HepG2 (cell line): Measurements from ENCODE around the gene LRRC3C. TPM values are rescaled to one million over a fixed set of nuclear protein-coding genes. Genes with fewer than 3 reads are reported as not detected.
A peak's percentile ranks its signal among the peaks of the same experiment; 100 is the strongest.

ENCODE experiments used
- CCDC6 ChIP-seq: sonication (generic); formaldehyde crosslinking; IDR thresholded peaks from 2 replicates; pipeline ENCODE4 v1.8.1; 2022; ENCODE audit warnings: mild to moderate bottlenecking, missing genetic modification reagents, moderate library complexity
- CHD4 ChIP-seq: fragments of 200-600 bp; sonication (generic); IDR thresholded peaks from 2 replicates; pipeline ENCODE4 v1.7.0; 2017; ENCODE audit warnings: mild to moderate bottlenecking, low read length, borderline replicate concordance
- CREM ChIP-seq, 2 experiments: sonication (generic) in 1 of 2; formaldehyde crosslinking in 1 of 2; IDR thresholded peaks; 2 replicates each; pipeline versions ENCODE4 v1.4.0 to v1.6.1; 2016 to 2020; ENCODE audit warnings: antibody characterized with exemption in 1 of 2, mild to moderate bottlenecking in 1 of 2, missing genetic modification reagents in 1 of 2
- EEA1 ChIP-seq: sonication (generic); formaldehyde crosslinking; IDR thresholded peaks from 2 replicates; pipeline ENCODE4 v1.5.1; 2020; ENCODE audit warnings: mild to moderate bottlenecking, missing genetic modification reagents, borderline replicate concordance
- FOXJ3 ChIP-seq: sonication (generic); formaldehyde crosslinking; IDR thresholded peaks from 2 replicates; pipeline ENCODE4 v1.4.0; 2020; ENCODE audit warnings: missing genetic modification reagents, mild to moderate bottlenecking, borderline replicate concordance
- GFI1 ChIP-seq: sonication (generic); formaldehyde crosslinking; IDR thresholded peaks from 2 replicates; pipeline ENCODE4 v1.5.0; 2020; ENCODE audit warnings: missing genetic modification reagents, mild to moderate bottlenecking, borderline replicate concordance
- HOXA5 ChIP-seq: sonication (generic); formaldehyde crosslinking; IDR thresholded peaks from 2 replicates; pipeline ENCODE4 v1.4.0; 2020; ENCODE audit warnings: missing genetic modification reagents
- MAFK ChIP-seq, 2 experiments: IDR thresholded peaks in 1 of 2; conservative IDR thresholded peaks in 1 of 2; 2 replicates each; pipeline ENCODE4 v1.6.1; 2011; ENCODE audit warnings: improper control_type of control experiment in 2 of 2, low read length in 2 of 2
- MLLT10 ChIP-seq: sonication (generic); formaldehyde crosslinking; IDR thresholded peaks from 2 replicates; pipeline ENCODE4 v1.4.0; 2020; ENCODE audit warnings: missing genetic modification reagents
- MTF2 ChIP-seq: sonication (generic); formaldehyde crosslinking; IDR thresholded peaks from 2 replicates; pipeline ENCODE4 v1.5.0; 2020; ENCODE audit warnings: missing genetic modification reagents, borderline replicate concordance
- NR1H2 ChIP-seq: sonication (generic); formaldehyde crosslinking; IDR thresholded peaks from 2 replicates; pipeline ENCODE4 v1.8.1; 2022; ENCODE audit warnings: low read depth, missing genetic modification reagents, borderline replicate concordance
- PAF1 ChIP-seq: IDR thresholded peaks from 2 replicates; pipeline ENCODE4 v1.6.1; 2016; ENCODE audit warnings: missing genetic modification reagents, missing compliant biosample characterization
- REPIN1 ChIP-seq: sonication (generic); formaldehyde crosslinking; IDR thresholded peaks from 2 replicates; pipeline ENCODE4 v1.8.0; 2022; ENCODE audit warnings: missing genetic modification reagents, low read depth, mild to moderate bottlenecking, borderline replicate concordance
- SATB2 ChIP-seq: sonication (generic); formaldehyde crosslinking; IDR thresholded peaks from 2 replicates; pipeline ENCODE4 v1.5.0; 2020; ENCODE audit warnings: missing genetic modification reagents
- SIX1 ChIP-seq: sonication (generic); formaldehyde crosslinking; IDR thresholded peaks from 2 replicates; pipeline ENCODE4 v1.4.0; 2020; ENCODE audit warnings: missing genetic modification reagents, borderline replicate concordance
- SSRP1 ChIP-seq: IDR thresholded peaks from 2 replicates; pipeline ENCODE4 v1.6.1; 2016; ENCODE audit warnings: control low read depth
- ZFP36L2 ChIP-seq: sonication (generic); formaldehyde crosslinking; IDR thresholded peaks from 2 replicates; pipeline ENCODE4 v1.4.0; 2020; ENCODE audit warnings: missing genetic modification reagents
- ZMYM3 ChIP-seq: sonication (generic); formaldehyde crosslinking; IDR thresholded peaks from 2 replicates; pipeline ENCODE4 v1.5.1; 2020; ENCODE audit warnings: mild to moderate bottlenecking, missing genetic modification reagents
- ZNF235 ChIP-seq: sonication (generic); formaldehyde crosslinking; IDR thresholded peaks from 2 replicates; pipeline ENCODE4 v1.8.1; 2023; ENCODE audit warnings: mild to moderate bottlenecking, missing genetic modification reagents, borderline replicate concordance
- ZNF256 ChIP-seq: sonication (generic); formaldehyde crosslinking; conservative IDR thresholded peaks from 2 replicates; pipeline ENCODE4 v1.4.0; 2020; ENCODE audit warnings: missing genetic modification reagents
- ZNF432 ChIP-seq: sonication (generic); formaldehyde crosslinking; IDR thresholded peaks from 2 replicates; pipeline ENCODE4 v1.5.0; 2020; ENCODE audit warnings: missing genetic modification reagents, mild to moderate bottlenecking, borderline replicate concordance
- ZNF672 ChIP-seq: sonication (generic); formaldehyde crosslinking; IDR thresholded peaks from 2 replicates; pipeline ENCODE4 v1.8.1; 2022; ENCODE audit warnings: missing genetic modification reagents
- ZZZ3 ChIP-seq: sonication (generic); formaldehyde crosslinking; IDR thresholded peaks from 2 replicates; pipeline ENCODE4 v1.4.0; 2020; ENCODE audit warnings: missing genetic modification reagents, mild to moderate bottlenecking, borderline replicate concordance
- polyA plus RNA-seq, 8 experiments: library from polyadenylated mRNA; depleted of rRNA in 3 of 8; stranded (reverse) in 7 of 8; unstranded in 1 of 8; fragments of >200 nt; fragmentation: Illumina TruSeq in 4 of 8; extraction: Trizol in 4 of 8; gene quantifications; 2 replicates each; pipeline versions ENCODE4 v1.2.1 to v1.2.3, GENCODE V29; 2011 to 2016; ENCODE audit warnings: low read depth in 4 of 8, missing spikeins in 1 of 8, mixed read lengths in 1 of 8; ENCODE audit not compliant: insufficient read depth in 1 of 8
- total RNA-seq, 5 experiments: library from RNA; depleted of rRNA; stranded (reverse); fragments of >200 nt; fragmentation: Illumina TruSeq; extraction: Trizol; gene quantifications; 2 replicates each; pipeline ENCODE4 v1.2.3, GENCODE V29; 2016; ENCODE audit warnings: low read depth in 1 of 5
- TF ChIP-seq, protein P1 (sequence below): sonication (generic); formaldehyde crosslinking; IDR thresholded peaks from 2 replicates; pipeline ENCODE4 v1.4.0; 2020; ENCODE audit warnings: mild to moderate bottlenecking, missing genetic modification reagents
- TF ChIP-seq, protein P2 (sequence below): sonication (generic); formaldehyde crosslinking; IDR thresholded peaks from 2 replicates; pipeline ENCODE4 v1.8.1; 2023; ENCODE audit warnings: missing genetic modification reagents, inconsistent platforms, borderline replicate concordance
- TF ChIP-seq, protein P3 (sequence below): sonication (generic); formaldehyde crosslinking; IDR thresholded peaks from 2 replicates; pipeline ENCODE4 v1.4.0; 2020; ENCODE audit warnings: mild to moderate bottlenecking, missing genetic modification reagents

The LRRC3C gene
- total and polyA plus RNA-seq, 2 of the 13 experiments (the other 11 are each of a cell fraction or from before 2014, with no cell fraction given), result 0.17 TPM; not detected in 1

DNA sequence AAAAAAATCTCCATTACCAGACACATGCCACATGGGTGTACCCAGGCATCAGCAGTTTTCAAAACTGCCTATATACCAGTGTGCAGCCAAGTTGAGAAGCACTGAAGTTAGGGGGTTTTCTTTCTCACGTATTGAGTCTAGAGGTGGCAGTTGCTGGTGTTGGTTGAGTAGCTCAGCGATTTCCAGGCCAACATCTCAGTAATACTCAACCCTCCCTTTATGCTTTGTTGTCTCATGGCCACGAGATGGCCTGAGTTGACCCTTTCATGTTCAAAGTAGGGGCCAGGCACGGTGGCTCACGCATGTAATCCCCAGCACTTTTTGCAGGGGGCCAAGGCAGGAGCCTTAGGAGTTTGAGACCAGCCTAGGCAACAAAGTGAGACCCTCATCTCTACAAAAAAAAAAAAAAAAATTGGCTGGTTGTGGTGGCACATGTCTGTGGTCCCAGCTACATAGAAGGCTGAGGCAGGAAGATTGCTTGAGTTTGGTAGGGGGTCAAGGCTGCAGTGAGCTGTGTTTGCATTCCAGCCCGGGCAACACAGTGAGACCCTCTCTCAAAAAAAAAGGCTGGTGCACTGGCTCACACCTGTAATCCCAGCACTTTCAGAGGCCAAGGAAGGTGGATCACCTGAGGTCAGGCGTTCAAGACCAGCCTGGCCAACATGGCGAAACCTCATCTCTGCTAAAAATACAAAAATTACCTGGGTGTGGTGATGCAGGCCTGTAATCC is 10.8 kb downstream of the LRRC3C start (continued):
- TF ChIP-seq, protein P1, sequence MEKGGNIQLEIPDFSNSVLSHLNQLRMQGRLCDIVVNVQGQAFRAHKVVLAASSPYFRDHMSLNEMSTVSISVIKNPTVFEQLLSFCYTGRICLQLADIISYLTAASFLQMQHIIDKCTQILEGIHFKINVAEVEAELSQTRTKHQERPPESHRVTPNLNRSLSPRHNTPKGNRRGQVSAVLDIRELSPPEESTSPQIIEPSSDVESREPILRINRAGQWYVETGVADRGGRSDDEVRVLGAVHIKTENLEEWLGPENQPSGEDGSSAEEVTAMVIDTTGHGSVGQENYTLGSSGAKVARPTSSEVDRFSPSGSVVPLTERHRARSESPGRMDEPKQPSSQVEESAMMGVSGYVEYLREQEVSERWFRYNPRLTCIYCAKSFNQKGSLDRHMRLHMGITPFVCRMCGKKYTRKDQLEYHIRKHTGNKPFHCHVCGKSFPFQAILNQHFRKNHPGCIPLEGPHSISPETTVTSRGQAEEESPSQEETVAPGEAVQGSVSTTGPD (CRISPR knock-in tag), result no peak
- TF ChIP-seq ZFP36L2 (CRISPR knock-in tag) (no peak), ZZZ3 (CRISPR knock-in tag) (no peak), SATB2 (CRISPR knock-in tag) (no peak), ZNF235 (CRISPR knock-in tag) (no peak), SSRP1 (CRISPR knock-in tag) (no peak), MLLT10 (no peak), EEA1 (no peak), ZMYM3 (CRISPR knock-in tag) (peak; percentile 50; the same call in 1 of the 2 replicates), REPIN1 (CRISPR knock-in tag) (no peak), CHD4 (no peak), CCDC6 (CRISPR knock-in tag) (no peak), MAFK (conservative IDR thresholded peaks at IDR 0.05 in 1 of 2, IDR thresholded peaks at IDR 0.05 in 1 of 2; ENCODE audit: low read length in 2 of 2) (no peak), NR1H2 (CRISPR knock-in tag) (no peak), ZNF672 (CRISPR knock-in tag) (no peak), ZNF256 (CRISPR knock-in tag) (no peak), FOXJ3 (CRISPR knock-in tag) (no peak), MTF2 (CRISPR knock-in tag) (no peak), ZNF432 (CRISPR knock-in tag) (no peak), HOXA5 (no peak), GFI1 (CRISPR knock-in tag) (no peak), CREM (IDR thresholded peaks at IDR 0.05) (peak; percentile 25; the same call in 1 of the 2 replicates), CREM (CRISPR knock-in tag; IDR thresholded peaks at IDR 0.05) (no peak), PAF1 (CRISPR knock-in tag) (no peak), SIX1 (CRISPR knock-in tag) (no peak)
- TF ChIP-seq, protein P2, sequence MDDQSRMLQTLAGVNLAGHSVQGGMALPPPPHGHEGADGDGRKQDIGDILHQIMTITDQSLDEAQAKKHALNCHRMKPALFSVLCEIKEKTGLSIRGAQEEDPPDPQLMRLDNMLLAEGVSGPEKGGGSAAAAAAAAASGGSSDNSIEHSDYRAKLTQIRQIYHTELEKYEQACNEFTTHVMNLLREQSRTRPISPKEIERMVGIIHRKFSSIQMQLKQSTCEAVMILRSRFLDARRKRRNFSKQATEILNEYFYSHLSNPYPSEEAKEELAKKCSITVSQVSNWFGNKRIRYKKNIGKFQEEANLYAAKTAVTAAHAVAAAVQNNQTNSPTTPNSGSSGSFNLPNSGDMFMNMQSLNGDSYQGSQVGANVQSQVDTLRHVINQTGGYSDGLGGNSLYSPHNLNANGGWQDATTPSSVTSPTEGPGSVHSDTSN, result no peak
- TF ChIP-seq, protein P3, sequence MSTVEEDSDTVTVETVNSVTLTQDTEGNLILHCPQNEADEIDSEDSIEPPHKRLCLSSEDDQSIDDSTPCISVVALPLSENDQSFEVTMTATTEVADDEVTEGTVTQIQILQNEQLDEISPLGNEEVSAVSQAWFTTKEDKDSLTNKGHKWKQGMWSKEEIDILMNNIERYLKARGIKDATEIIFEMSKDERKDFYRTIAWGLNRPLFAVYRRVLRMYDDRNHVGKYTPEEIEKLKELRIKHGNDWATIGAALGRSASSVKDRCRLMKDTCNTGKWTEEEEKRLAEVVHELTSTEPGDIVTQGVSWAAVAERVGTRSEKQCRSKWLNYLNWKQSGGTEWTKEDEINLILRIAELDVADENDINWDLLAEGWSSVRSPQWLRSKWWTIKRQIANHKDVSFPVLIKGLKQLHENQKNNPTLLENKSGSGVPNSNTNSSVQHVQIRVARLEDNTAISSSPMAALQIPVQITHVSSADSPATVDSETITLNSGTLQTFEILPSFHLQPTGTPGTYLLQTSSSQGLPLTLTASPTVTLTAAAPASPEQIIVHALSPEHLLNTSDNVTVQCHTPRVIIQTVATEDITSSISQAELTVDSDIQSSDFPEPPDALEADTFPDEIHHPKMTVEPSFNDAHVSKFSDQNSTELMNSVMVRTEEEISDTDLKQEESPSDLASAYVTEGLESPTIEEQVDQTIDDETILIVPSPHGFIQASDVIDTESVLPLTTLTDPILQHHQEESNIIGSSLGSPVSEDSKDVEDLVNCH (CRISPR knock-in tag), result no peak
